Panc1 (cell line): ENCODE results near the gene MYO7A.

Experiments used
- POLR2AphosphoS5 ChIP-seq: IDR thresholded peaks from 2 replicates; pipeline ENCODE4 v1.6.1; 2012; ENCODE audit warnings: mild to moderate bottlenecking, low read depth, low read length, moderate library complexity
- SIN3A ChIP-seq: IDR thresholded peaks from 2 replicates; pipeline ENCODE4 v1.6.1; 2012; ENCODE audit warnings: low read depth, mild to moderate bottlenecking, low read length, moderate library complexity, borderline replicate concordance; ENCODE audit not compliant: insufficient read depth
- TCF7L2 ChIP-seq: IDR thresholded peaks from 2 replicates; pipeline ENCODE4 v1.6.1; 2011; ENCODE audit warnings: mild to moderate bottlenecking, low read depth, low read length, inconsistent platforms
- TF ChIP-seq, protein P1 (sequence below): fragments of 450-650 bp; IDR thresholded peaks from 2 replicates; pipeline ENCODE4 v1.5.1; 2017; ENCODE audit warnings: mild to moderate bottlenecking
- TF ChIP-seq, protein P2 (sequence below), 2 experiments: IDR thresholded peaks; 2 replicates each; pipeline ENCODE4 v1.6.1; 2011 to 2012; ENCODE audit warnings: low read depth in 2 of 2, control low read depth in 1 of 2, low read length in 1 of 2, mild to moderate bottlenecking in 1 of 2, moderate library complexity in 1 of 2; ENCODE audit not compliant: insufficient read depth in 1 of 2

DNA sequence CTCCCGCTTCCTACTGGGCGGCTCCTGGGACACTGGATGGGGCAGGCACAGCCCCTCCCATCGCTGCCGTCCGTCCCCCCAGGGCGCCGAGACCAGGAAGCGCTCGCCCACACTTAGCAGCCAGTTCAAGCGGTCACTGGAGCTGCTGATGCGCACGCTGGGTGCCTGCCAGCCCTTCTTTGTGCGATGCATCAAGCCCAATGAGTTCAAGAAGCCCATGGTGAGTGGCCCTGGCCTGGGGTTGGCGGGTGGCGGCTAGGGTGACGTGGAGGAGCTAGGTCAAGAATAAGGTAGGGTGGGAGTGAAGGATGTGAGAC lies 44.6 kb downstream of the MYO7A start:
- TF ChIP-seq, protein P1, sequence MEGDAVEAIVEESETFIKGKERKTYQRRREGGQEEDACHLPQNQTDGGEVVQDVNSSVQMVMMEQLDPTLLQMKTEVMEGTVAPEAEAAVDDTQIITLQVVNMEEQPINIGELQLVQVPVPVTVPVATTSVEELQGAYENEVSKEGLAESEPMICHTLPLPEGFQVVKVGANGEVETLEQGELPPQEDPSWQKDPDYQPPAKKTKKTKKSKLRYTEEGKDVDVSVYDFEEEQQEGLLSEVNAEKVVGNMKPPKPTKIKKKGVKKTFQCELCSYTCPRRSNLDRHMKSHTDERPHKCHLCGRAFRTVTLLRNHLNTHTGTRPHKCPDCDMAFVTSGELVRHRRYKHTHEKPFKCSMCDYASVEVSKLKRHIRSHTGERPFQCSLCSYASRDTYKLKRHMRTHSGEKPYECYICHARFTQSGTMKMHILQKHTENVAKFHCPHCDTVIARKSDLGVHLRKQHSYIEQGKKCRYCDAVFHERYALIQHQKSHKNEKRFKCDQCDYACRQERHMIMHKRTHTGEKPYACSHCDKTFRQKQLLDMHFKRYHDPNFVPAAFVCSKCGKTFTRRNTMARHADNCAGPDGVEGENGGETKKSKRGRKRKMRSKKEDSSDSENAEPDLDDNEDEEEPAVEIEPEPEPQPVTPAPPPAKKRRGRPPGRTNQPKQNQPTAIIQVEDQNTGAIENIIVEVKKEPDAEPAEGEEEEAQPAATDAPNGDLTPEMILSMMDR, result no peak
- TF ChIP-seq TCF7L2 (no peak), POLR2AphosphoS5 (no peak), SIN3A (no peak)
- TF ChIP-seq, protein P2, sequence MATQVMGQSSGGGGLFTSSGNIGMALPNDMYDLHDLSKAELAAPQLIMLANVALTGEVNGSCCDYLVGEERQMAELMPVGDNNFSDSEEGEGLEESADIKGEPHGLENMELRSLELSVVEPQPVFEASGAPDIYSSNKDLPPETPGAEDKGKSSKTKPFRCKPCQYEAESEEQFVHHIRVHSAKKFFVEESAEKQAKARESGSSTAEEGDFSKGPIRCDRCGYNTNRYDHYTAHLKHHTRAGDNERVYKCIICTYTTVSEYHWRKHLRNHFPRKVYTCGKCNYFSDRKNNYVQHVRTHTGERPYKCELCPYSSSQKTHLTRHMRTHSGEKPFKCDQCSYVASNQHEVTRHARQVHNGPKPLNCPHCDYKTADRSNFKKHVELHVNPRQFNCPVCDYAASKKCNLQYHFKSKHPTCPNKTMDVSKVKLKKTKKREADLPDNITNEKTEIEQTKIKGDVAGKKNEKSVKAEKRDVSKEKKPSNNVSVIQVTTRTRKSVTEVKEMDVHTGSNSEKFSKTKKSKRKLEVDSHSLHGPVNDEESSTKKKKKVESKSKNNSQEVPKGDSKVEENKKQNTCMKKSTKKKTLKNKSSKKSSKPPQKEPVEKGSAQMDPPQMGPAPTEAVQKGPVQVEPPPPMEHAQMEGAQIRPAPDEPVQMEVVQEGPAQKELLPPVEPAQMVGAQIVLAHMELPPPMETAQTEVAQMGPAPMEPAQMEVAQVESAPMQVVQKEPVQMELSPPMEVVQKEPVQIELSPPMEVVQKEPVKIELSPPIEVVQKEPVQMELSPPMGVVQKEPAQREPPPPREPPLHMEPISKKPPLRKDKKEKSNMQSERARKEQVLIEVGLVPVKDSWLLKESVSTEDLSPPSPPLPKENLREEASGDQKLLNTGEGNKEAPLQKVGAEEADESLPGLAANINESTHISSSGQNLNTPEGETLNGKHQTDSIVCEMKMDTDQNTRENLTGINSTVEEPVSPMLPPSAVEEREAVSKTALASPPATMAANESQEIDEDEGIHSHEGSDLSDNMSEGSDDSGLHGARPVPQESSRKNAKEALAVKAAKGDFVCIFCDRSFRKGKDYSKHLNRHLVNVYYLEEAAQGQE (IDR thresholded peaks at IDR 0.05; ENCODE audit: insufficient read depth in 1 of 2, low read depth in 2 of 2, low read length in 1 of 2), result no peak
